HFF-Myc (cell line): ENCODE results near the gene CYREN.

Experiments used
- DNase-seq: peaks from one replicate; pipeline ENCODE4 v3.0.0-alpha.2; 2011; ENCODE audit warnings: low read depth; ENCODE audit errors: extremely low read depth
- H3K4me3 ChIP-seq: replicated peaks from 2 replicates; pipeline ENCODE4 v1.5.1; 2011; ENCODE audit warnings: low read depth, mild to moderate bottlenecking, control low read depth, low read length
- TF ChIP-seq, protein P1 (sequence below): IDR thresholded peaks from 2 replicates; pipeline ENCODE4 v1.5.1; 2012; ENCODE audit warnings: mild to moderate bottlenecking, low read depth, low read length, control low read depth; ENCODE audit errors: missing control alignments

CYREN gene

DNA sequence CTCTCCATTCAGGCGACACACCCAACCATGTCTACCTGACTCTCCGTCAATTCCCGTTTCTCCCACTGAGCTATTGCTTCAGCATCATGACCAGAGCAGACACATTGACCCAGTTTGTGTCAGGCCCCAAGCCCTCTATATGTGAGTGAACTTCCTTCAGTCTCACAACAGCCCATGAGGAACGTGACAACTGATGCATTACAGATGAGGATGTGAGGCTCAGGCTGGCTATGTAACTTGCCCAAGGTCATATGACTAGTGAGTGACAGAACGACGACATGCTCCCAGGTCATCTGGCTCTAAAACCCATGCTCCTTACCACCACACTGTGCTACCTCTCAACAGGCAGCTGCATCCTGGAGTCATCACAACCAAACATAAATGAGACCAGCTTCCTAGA lies 19.0 kb downstream of the CYREN start:
- TF ChIP-seq, protein P1, sequence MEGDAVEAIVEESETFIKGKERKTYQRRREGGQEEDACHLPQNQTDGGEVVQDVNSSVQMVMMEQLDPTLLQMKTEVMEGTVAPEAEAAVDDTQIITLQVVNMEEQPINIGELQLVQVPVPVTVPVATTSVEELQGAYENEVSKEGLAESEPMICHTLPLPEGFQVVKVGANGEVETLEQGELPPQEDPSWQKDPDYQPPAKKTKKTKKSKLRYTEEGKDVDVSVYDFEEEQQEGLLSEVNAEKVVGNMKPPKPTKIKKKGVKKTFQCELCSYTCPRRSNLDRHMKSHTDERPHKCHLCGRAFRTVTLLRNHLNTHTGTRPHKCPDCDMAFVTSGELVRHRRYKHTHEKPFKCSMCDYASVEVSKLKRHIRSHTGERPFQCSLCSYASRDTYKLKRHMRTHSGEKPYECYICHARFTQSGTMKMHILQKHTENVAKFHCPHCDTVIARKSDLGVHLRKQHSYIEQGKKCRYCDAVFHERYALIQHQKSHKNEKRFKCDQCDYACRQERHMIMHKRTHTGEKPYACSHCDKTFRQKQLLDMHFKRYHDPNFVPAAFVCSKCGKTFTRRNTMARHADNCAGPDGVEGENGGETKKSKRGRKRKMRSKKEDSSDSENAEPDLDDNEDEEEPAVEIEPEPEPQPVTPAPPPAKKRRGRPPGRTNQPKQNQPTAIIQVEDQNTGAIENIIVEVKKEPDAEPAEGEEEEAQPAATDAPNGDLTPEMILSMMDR, result no peak
- no peak for DNase-seq
- no peak overlapping the region for H3K4me3 ChIP-seq

DNA sequence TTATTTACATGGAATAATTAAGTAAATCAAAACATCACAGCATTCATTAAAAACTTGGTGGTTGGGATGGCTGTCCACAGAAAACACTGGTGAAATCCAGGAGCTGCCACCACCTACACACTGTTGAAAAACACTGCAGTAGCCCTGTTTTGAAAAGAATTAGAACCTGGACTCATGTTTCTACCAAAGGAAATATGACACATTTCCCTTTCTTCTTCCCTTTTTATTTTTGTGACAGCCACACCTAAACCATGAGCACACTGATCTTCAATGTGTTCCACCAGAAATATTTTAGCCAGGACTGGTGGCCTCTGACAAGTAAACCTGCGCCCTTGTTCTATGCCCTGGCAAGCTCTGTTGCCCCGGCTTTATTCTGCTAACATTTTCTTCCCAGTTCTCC lies 19.4 kb downstream of the CYREN start:
- no peak for DNase-seq
- TF ChIP-seq, protein P1, result no peak
- H3K4me3 ChIP-seq, result no peak overlapping the region

DNA sequence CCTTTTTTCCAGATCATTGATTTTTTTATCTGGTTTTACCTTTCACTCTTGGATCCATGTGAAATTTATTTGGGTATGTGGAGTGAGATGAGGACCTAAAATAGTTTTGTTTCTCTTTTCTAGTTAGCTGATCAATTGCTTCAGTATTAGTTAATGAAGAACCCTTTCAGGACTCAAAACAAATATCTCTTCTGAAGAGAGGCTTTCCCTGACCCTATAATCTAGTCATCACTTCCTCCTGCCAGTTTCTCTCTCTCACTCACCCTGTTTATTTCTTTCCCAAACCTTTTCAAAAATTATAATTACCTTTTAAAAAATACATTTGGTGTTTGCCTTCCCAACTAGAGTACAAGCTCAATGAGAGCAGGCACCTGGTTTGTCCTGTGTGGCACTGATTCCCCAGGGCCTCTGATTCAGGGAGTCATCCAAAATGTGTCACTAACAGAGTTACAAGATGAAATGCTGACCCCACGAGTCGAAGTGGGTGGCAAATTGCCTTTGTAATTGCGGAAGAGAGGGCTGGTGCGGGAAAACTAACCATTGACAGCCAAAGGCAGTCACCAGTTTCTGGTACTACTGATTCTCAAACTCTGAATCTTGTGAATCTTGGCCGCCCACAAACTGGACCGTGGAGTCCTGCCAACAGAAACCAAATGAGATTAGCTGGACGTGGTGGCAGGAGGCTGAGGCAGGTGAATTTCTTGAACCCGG lies 20.3 kb downstream of the CYREN start:
- no peak overlapping the region for H3K4me3 ChIP-seq
- DNase-seq, result no peak
- TF ChIP-seq, protein P1, result no peak

DNA sequence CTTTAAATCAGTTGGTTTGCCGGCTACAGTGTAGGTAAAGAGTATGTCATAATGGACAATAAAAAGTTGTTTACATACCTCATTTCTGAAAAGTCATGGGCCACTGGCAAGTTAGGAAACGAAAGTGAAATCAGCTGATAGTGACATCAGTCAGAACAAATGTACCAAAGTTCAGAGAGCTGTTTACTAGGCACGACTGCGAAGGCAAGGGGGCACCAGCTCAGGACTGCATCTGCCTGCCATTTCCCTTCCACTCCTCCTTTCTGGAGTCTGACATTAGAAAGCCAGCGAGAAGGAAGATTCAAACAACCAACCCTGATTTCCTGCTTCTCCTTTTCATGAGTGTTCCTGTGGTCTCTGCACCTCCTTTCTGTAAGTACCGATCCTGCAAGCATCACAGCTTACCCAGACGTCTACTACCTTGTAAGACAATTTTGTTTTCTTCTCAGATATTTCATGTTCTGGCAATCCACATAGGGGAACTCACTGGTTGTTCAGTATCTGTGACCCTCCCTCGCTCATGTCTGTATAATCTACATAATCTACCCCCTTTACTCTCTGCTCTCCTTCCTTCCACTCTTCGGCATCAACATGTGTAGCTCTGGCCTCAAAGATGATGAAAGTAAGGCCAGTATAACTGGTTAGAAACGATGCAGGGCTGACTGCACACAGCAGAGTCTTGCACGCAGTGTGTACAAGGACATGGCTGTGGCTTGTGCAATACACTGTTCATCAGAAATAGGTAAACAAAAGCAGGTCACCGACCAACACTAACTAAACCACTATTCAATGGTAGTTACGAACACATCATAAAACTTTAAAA lies 22.4 kb downstream of the CYREN start, which contains the start of gene TMEM140:
TMEM140 (plus strand) TSS at position 174 of the 823 bp plus-strand sequence. CDS start 16,370 bp downstream, outside the sequence.
- peak within 1 kb of the TSS; percentile 25 for H3K4me3 ChIP-seq
- TF ChIP-seq, protein P1, result no peak
- DNase-seq, result no peak

GRCh38 chr7:135147341-135147898 lies 23.1 kb downstream of the CYREN start:
- no peak for DNase-seq
- TF ChIP-seq, protein P1, result no peak
- peak overlapping the region; percentile 25 for H3K4me3 ChIP-seq

DNA sequence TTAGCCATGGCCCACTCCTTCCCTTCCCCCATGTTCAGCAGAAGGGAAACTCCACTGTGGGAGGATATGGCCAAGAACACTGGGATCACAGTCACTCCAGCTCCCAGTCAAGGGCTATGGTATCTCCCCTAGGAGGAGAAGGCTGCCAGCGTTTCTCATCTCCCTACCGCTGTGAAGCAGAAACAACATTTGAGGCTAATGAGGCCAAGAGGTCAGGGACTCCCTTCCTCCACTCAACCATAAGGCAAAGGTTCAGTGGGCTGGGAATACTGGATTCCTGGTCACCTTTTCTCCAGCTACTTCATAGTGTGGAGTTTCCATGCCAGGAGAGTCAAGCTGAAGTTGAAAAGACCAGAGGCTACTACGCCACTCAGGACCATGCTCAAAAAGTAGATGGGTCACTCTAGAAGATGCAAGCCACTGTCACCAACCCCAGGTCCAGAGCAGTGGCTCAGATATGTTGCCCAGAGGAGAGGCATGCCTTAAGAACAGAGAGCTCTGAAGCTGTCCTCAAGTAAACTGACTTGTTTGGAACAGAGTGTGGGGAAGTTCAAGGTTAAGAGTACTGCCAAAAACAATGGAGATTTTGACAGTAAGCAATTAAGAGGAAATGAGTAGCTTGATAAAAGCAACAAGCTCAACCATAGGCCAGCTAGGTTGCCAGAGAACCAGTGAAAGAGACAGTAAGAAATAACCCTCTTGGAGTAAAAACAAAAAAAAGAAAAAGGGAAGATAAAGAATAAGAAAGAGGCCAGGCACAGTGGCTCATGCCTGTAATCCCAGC lies 26.4 kb downstream of the CYREN start:
- DNase-seq, result no peak
- TF ChIP-seq, protein P1, result no peak

More for the DNA sequence above, 26.4 kb downstream of the CYREN start:
- H3K4me3 ChIP-seq, result no peak overlapping the region
